Measurements from ENCODE around the gene ICA1.

GRCh38 chr7:8283968-8284367 is 22.0 kb upstream of the ICA1 start:
- TF ChIP-seq CTCF (conservative IDR thresholded peaks at IDR 0.05; ENCODE audit: low read depth in 2 of 2) (no peak), REST (IDR thresholded peaks at IDR 0.05; ENCODE audit: unreplicated experiment) (no peak), POLR2AphosphoS5 (IDR thresholded peaks at IDR 0.05; ENCODE audit: low read depth) (no peak), ZNF114 (CRISPR knock-in tag; IDR thresholded peaks at IDR 0.05) (no peak), EZH2 (IDR thresholded peaks at IDR 0.05; ENCODE audit: low read depth, unreplicated experiment) (no peak), EZH2phosphoT487 (IDR thresholded peaks at IDR 0.05; ENCODE audit: unreplicated experiment) (no peak), NANOG (IDR thresholded peaks at IDR 0.05; ENCODE audit: borderline replicate concordance) (no peak), STAT1 (IDR thresholded peaks at IDR 0.05; ENCODE audit: unreplicated experiment) (no peak), JUNB (IDR thresholded peaks at IDR 0.05; ENCODE audit: unreplicated experiment) (no peak), CREB1 (CRISPR knock-in tag; IDR thresholded peaks at IDR 0.05; ENCODE audit: low read depth) (no peak), ZNF462 (CRISPR knock-in tag; IDR thresholded peaks at IDR 0.05) (no peak)
